ENCODE results near the gene TRIP12.
"Not testable (repeated sequence)": the region's sequence is repeated elsewhere in the genome, so short reads cannot be mapped to it uniquely, and the experiment has no call there.

TRIP12 gene

GRCh38 chr2:229732897-229733296 is 188.9 kb downstream of the TRIP12 start:
- Histone ChIP-seq H3K36me3 (ENCODE audit: control insufficient read depth in 5 of 5, insufficient read depth in 5 of 5, low read length in 5 of 5) (no peaks in the 10 kb centered on the region), H3K9ac (ENCODE audit: low read length in 5 of 5) (no peak overlapping the region), H3K4me1 (ENCODE audit: control insufficient read depth in 5 of 5, insufficient read depth in 5 of 5, low read length in 5 of 5) (no peaks in the 10 kb centered on the region), H3K27me3 (ENCODE audit: control insufficient read depth in 5 of 5, insufficient read depth in 4 of 5, low read length in 5 of 5) (no peaks in the 10 kb centered on the region), H3K27ac (ENCODE audit: low read depth, low read length) (no peak overlapping the region), H3K9me3 (ENCODE audit: control insufficient read depth in 5 of 5, low read length in 5 of 5) (peaks cover 3 to 14% (median 3%) of the 10 kb centered on the region in 5 donors), H3K4me3 (ENCODE audit: low read depth in 1 of 5, low read length in 5 of 5) (no peak overlapping the region)

GRCh38 chr2:229731916-229732315 is 189.9 kb downstream of the TRIP12 start:
- H3K9ac ChIP-seq (ENCODE audit: low read length in 5 of 5): no peak overlapping the region
- H3K4me1 ChIP-seq (ENCODE audit: control insufficient read depth in 5 of 5, insufficient read depth in 5 of 5, low read length in 5 of 5): no peaks in the 10 kb centered on the region
- no peak overlapping the region for H3K27ac ChIP-seq (ENCODE audit: low read depth, low read length)
- no peak overlapping the region for H3K4me3 ChIP-seq (ENCODE audit: low read depth in 1 of 5, low read length in 5 of 5)
- H3K9me3 ChIP-seq (ENCODE audit: control insufficient read depth in 5 of 5, low read length in 5 of 5): peaks cover 0 to 9% (median 0%) of the 10 kb centered on the region in 5 donors
- H3K36me3 ChIP-seq (ENCODE audit: control insufficient read depth in 5 of 5, insufficient read depth in 5 of 5, low read length in 5 of 5): no peaks in the 10 kb centered on the region
- no peaks in the 10 kb centered on the region for H3K27me3 ChIP-seq (ENCODE audit: control insufficient read depth in 5 of 5, insufficient read depth in 4 of 5, low read length in 5 of 5)

GRCh38 chr2:229731363-229731762 is 190.4 kb downstream of the TRIP12 start:
- Histone ChIP-seq H3K4me1 (ENCODE audit: control insufficient read depth in 5 of 5, insufficient read depth in 5 of 5, low read length in 5 of 5) (no peaks in the 10 kb centered on the region), H3K36me3 (ENCODE audit: control insufficient read depth in 5 of 5, insufficient read depth in 5 of 5, low read length in 5 of 5) (no peaks in the 10 kb centered on the region), H3K27me3 (ENCODE audit: control insufficient read depth in 5 of 5, insufficient read depth in 4 of 5, low read length in 5 of 5) (no peaks in the 10 kb centered on the region), H3K4me3 (ENCODE audit: low read depth in 1 of 5, low read length in 5 of 5) (no peak overlapping the region), H3K27ac (ENCODE audit: low read depth, low read length) (no peak overlapping the region), H3K9ac (ENCODE audit: low read length in 5 of 5) (no peak overlapping the region), H3K9me3 (ENCODE audit: control insufficient read depth in 5 of 5, low read length in 5 of 5) (peaks cover 0 to 6% (median 0%) of the 10 kb centered on the region in 5 donors)

GRCh38 chr2:229728370-229728769 is 193.4 kb downstream of the TRIP12 start:
- no peak overlapping the region for H3K9ac ChIP-seq (ENCODE audit: low read length in 5 of 5)
- no peak overlapping the region for H3K27ac ChIP-seq (ENCODE audit: low read depth, low read length)
- H3K4me3 ChIP-seq (ENCODE audit: low read depth in 1 of 5, low read length in 5 of 5): no peak overlapping the region
- no peaks in the 10 kb centered on the region for H3K36me3 ChIP-seq (ENCODE audit: control insufficient read depth in 5 of 5, insufficient read depth in 5 of 5, low read length in 5 of 5)
- H3K9me3 ChIP-seq (ENCODE audit: control insufficient read depth in 5 of 5, low read length in 5 of 5): no peaks in the 10 kb centered on the region
- H3K27me3 ChIP-seq (ENCODE audit: control insufficient read depth in 5 of 5, insufficient read depth in 4 of 5, low read length in 5 of 5): no peaks in the 10 kb centered on the region
- H3K4me1 ChIP-seq (ENCODE audit: control insufficient read depth in 5 of 5, insufficient read depth in 5 of 5, low read length in 5 of 5): no peaks in the 10 kb centered on the region

- Histone ChIP-seq H3K4me1 (ENCODE audit: control insufficient read depth in 5 of 5, insufficient read depth in 5 of 5, low read length in 5 of 5) (no peaks in the 10 kb centered on the region), H3K27me3 (ENCODE audit: control insufficient read depth in 5 of 5, insufficient read depth in 4 of 5, low read length in 5 of 5) (no peaks in the 10 kb centered on the region), H3K36me3 (ENCODE audit: control insufficient read depth in 5 of 5, insufficient read depth in 5 of 5, low read length in 5 of 5) (no peaks in the 10 kb centered on the region), H3K9ac (ENCODE audit: low read length in 5 of 5) (no peak overlapping the region), H3K4me3 (ENCODE audit: low read depth in 1 of 5, low read length in 5 of 5) (no peak overlapping the region), H3K27ac (ENCODE audit: low read depth, low read length) (no peak overlapping the region), H3K9me3 (ENCODE audit: control insufficient read depth in 5 of 5, low read length in 5 of 5) (no peaks in the 10 kb centered on the region)
These were observed 195.2 kb downstream of the TRIP12 start for GRCh38 chr2:229726643-229727042.

- Histone ChIP-seq H3K36me3 (ENCODE audit: control insufficient read depth in 5 of 5, insufficient read depth in 5 of 5, low read length in 5 of 5) (no peaks in the 10 kb centered on the region), H3K27me3 (ENCODE audit: control insufficient read depth in 5 of 5, insufficient read depth in 4 of 5, low read length in 5 of 5) (no peaks in the 10 kb centered on the region), H3K4me1 (ENCODE audit: control insufficient read depth in 5 of 5, insufficient read depth in 5 of 5, low read length in 5 of 5) (no peaks in the 10 kb centered on the region), H3K9ac (ENCODE audit: low read length in 5 of 5) (no peak overlapping the region), H3K27ac (ENCODE audit: low read depth, low read length) (no peak overlapping the region), H3K9me3 (ENCODE audit: control insufficient read depth in 5 of 5, low read length in 5 of 5) (no peaks in the 10 kb centered on the region), H3K4me3 (ENCODE audit: low read depth in 1 of 5, low read length in 5 of 5) (no peak overlapping the region)
These were observed 195.9 kb downstream of the TRIP12 start for GRCh38 chr2:229725716-229726574.

- peaks cover 0 to 11% (median 5%) of the 10 kb centered on the region in 5 donors for H3K27me3 ChIP-seq (ENCODE audit: control insufficient read depth in 5 of 5, insufficient read depth in 4 of 5, low read length in 5 of 5)
- not testable (repeated sequence) for H3K36me3 ChIP-seq (ENCODE audit: control insufficient read depth in 5 of 5, insufficient read depth in 5 of 5, low read length in 5 of 5); H3K9me3 ChIP-seq (ENCODE audit: control insufficient read depth in 5 of 5, low read length in 5 of 5); H3K27ac ChIP-seq (ENCODE audit: low read depth, low read length); H3K4me1 ChIP-seq (ENCODE audit: control insufficient read depth in 5 of 5, insufficient read depth in 5 of 5, low read length in 5 of 5); H3K9ac ChIP-seq (ENCODE audit: low read length in 5 of 5); H3K4me3 ChIP-seq (ENCODE audit: low read depth in 1 of 5, low read length in 5 of 5)
These were observed 198.6 kb downstream of the TRIP12 start for GRCh38 chr2:229723192-229723591.

GRCh38 chr2:229719926-229720647 is 201.7 kb downstream of the TRIP12 start:
- H3K9me3 ChIP-seq (ENCODE audit: control insufficient read depth in 5 of 5, low read length in 5 of 5): no peaks in the 10 kb centered on the region
- no peak overlapping the region for H3K4me3 ChIP-seq (ENCODE audit: low read depth in 1 of 5, low read length in 5 of 5)
- H3K9ac ChIP-seq (ENCODE audit: low read length in 5 of 5): no peak overlapping the region
- peaks cover 4 to 23% (median 17%) of the 10 kb centered on the region in 5 donors for H3K27me3 ChIP-seq (ENCODE audit: control insufficient read depth in 5 of 5, insufficient read depth in 4 of 5, low read length in 5 of 5)
- no peak overlapping the region for H3K27ac ChIP-seq (ENCODE audit: low read depth, low read length)
- peaks cover 0 to 3% (median 3%) of the 10 kb centered on the region in 5 donors for H3K4me1 ChIP-seq (ENCODE audit: control insufficient read depth in 5 of 5, insufficient read depth in 5 of 5, low read length in 5 of 5)
- H3K36me3 ChIP-seq (ENCODE audit: control insufficient read depth in 5 of 5, insufficient read depth in 5 of 5, low read length in 5 of 5): no peaks in the 10 kb centered on the region

GRCh38 chr2:229718057-229718456 is 203.8 kb downstream of the TRIP12 start:
- peaks cover 17 to 40% (median 28%) of the 10 kb centered on the region in 5 donors for H3K27me3 ChIP-seq (ENCODE audit: control insufficient read depth in 5 of 5, insufficient read depth in 4 of 5, low read length in 5 of 5)

GRCh38 chr2:229715895-229716507 is 205.8 kb downstream of the TRIP12 start:
- peaks cover 0 to 20% (median 17%) of the 10 kb centered on the region in 5 donors for H3K4me1 ChIP-seq (ENCODE audit: control insufficient read depth in 5 of 5, insufficient read depth in 5 of 5, low read length in 5 of 5)
- no peak overlapping the region for H3K27ac ChIP-seq (ENCODE audit: low read depth, low read length)
- H3K27me3 ChIP-seq (ENCODE audit: control insufficient read depth in 5 of 5, insufficient read depth in 4 of 5, low read length in 5 of 5): peaks cover 24 to 47% (median 36%) of the 10 kb centered on the region in 5 donors
- H3K9ac ChIP-seq (ENCODE audit: low read length in 5 of 5): no peak overlapping the region
- no peaks in the 10 kb centered on the region for H3K36me3 ChIP-seq (ENCODE audit: control insufficient read depth in 5 of 5, insufficient read depth in 5 of 5, low read length in 5 of 5)
- H3K4me3 ChIP-seq (ENCODE audit: low read depth in 1 of 5, low read length in 5 of 5): no peak overlapping the region
- peaks cover 0 to 7% (median 0%) of the 10 kb centered on the region in 5 donors for H3K9me3 ChIP-seq (ENCODE audit: control insufficient read depth in 5 of 5, low read length in 5 of 5)

More at GRCh38 chr2:229718057-229718456, 203.8 kb downstream of the TRIP12 start:
- Histone ChIP-seq H3K9ac (ENCODE audit: low read length in 5 of 5) (no peak overlapping the region), H3K36me3 (ENCODE audit: control insufficient read depth in 5 of 5, insufficient read depth in 5 of 5, low read length in 5 of 5) (no peaks in the 10 kb centered on the region), H3K4me1 (ENCODE audit: control insufficient read depth in 5 of 5, insufficient read depth in 5 of 5, low read length in 5 of 5) (peaks cover 0 to 20% (median 17%) of the 10 kb centered on the region in 5 donors), H3K4me3 (ENCODE audit: low read depth in 1 of 5, low read length in 5 of 5) (no peak overlapping the region), H3K9me3 (ENCODE audit: control insufficient read depth in 5 of 5, low read length in 5 of 5) (no peaks in the 10 kb centered on the region), H3K27ac (ENCODE audit: low read depth, low read length) (no peak overlapping the region)
